Stimulated activated CD8-positive, alpha-beta memory T cell treated with anti-CD3 and anti-CD28 coated beads, Interleukin-15, amount 100 ng/mL, for 24 hours (primary cell): ENCODE data around the gene ELMOD3.
A peak's percentile ranks its signal among the peaks of the same experiment; 100 is the strongest.
"Not testable (repeated sequence)": the region's sequence is repeated elsewhere in the genome, so short reads cannot be mapped to it uniquely, and the experiment has no call there.

Experiments
- DNase-seq: peaks from one replicate; pipeline ENCODE4 v3.0.0-alpha.2; 2020; ENCODE audit warnings: low read depth

The ELMOD3 gene

DNA sequence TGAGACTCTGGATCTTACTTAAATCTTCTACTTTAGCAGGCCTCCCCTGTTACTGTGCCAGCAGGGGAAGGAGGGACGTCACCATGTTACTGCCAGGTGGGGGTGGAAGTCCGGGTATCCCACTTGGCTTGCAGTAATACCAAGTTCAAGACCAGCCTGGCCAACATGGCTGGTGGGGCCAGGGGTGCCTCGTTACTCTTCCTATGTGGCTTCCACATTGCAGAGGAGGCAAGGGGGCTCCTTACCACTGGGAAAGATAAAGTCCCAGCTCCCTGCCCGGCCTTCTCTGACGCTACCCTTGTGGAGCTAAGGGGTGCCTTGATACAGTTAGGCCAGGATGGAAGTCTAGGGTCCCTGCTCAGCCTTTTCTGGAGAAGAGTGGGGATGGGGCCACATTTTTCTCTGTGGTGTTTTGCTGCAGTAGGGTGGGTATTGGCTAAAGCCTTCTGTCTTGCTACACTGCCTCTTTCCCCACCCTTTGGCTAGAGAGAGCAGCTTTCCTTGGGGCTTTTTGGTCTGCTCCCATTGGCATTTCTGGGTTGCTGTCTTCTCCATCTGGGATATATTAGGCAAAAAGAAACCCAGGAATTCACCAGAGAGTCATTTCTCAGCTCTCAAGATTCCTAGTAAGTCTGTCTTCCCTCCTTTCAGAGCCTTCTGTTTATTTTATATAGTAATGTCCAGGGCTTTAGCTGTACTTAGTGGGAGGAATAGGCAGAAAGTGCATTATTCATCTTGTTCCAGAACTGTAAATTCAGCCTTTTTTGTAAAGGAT, 21.9 kb downstream of the ELMOD3 start:
- DNase-seq: no peak

DNA sequence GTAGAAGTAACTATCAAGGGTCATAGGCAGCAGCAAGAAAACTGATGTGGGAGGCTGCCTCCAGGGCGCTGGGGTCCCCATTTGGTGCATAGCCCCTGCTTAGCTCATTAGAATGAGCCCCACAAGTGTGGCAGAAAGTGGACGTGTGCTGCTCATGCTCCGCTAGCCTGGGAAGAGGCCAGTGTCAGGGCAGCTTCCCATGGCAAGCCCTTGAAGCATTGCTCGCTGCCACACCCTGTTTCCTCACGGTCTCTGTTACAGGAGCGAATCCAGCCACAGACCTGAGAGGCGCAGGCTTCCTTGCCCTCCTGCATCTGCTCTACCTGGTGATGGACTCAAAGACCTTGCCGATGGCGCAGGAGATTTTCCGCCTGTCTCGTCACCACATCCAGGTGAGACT, 22.5 kb downstream of the ELMOD3 start:
- DNase-seq: no peak

DNA sequence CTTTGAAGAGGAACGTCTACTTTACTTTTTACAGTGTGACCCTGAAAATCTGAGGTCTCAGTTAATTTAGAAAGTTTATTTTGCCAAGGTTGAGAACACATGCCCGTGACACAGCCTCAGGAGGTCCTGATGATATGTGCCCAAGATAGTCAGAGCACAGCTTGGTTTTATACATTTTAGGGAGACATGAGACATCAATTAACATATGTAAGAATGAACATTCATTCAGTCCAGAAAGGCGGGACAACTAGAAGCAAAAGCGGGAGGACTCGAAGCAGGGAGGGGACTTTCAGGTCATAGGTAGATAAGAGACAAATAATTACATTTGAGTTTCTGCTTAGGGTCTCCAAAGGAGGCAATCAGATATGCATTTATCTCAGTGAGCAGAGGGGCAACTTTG, 23.7 kb downstream of the ELMOD3 start:
- no peak for DNase-seq

DNA sequence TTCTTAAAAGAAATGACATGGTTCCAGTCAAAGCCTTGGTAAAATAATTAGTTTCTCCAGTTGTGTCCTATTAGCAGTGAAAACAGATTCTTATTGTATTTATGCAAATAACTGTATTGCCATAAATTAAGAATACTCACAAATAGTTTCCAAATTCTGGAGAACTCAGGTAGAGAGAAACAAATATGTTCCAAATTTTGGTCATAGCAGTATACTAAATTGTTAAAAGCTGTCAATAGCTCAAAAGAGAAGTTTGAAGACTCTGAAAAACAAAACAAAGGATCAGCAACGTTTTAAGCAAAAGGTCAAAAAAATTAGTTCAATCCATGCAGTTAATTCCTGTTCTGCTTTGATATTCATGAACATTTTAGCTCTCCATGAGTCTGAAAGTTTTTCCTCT, 25.5 kb downstream of the ELMOD3 start:
- no peak for DNase-seq

DNA sequence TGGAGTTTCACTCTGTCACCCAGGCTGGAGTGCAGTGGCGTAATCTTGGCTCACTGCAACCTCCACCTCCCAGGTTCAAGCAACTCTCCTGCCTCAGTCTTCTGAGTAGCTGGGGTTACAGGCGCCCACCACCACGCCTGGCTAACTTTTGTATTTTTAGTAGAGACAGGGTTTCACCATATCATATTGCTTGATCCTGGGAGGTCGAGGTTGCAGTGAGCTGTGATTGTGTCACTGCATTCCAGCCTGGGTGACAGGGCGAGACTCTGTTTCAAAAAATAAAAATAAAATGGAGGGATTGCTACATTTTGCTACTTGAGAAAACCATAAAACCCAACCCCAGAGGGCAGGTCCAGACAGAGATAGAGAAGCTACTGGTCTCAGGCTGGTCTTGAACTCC, 28.6 kb downstream of the ELMOD3 start:
- not testable (repeated sequence) for DNase-seq

DNA sequence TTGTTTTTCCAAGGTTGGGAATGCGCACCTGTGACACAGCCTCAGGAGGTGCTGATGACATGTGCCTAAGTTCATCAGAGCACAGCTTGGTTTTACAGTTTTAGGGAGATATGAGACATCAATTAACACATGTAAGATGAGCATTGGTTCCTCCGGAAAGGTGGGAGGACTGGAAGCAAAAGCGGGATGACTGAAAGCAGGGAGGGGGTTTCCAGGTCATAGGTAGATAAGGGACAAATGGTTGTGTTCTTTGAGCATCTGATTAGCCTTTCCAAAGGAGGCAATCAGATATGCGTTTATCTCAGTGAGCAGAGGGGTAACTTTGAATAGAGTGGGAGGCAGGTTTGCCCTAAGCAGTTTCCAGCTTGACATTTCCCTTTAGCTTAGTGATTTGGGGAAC, 29.3 kb downstream of the ELMOD3 start:
- no peak for DNase-seq

DNA sequence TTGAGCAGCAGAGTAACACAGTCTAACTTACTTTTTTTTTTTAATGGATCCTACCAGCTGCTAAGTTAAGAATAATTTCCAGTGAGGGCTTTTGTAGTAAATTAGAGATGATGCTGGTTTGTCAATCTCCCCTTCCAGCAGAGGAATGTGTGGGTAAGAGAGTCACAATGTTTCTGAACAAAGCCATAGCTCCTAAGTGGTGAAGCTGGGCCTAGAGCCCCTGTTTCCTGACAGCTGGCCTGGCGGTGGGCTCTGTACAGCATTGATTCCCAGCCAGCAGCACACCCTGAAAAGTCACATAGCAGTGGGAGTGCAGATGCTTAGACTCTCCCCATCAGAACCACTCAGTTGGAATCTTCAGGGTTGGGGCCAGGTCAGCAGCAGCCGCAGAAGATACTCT, 31.2 kb downstream of the ELMOD3 start:
- DNase-seq: no peak

DNA sequence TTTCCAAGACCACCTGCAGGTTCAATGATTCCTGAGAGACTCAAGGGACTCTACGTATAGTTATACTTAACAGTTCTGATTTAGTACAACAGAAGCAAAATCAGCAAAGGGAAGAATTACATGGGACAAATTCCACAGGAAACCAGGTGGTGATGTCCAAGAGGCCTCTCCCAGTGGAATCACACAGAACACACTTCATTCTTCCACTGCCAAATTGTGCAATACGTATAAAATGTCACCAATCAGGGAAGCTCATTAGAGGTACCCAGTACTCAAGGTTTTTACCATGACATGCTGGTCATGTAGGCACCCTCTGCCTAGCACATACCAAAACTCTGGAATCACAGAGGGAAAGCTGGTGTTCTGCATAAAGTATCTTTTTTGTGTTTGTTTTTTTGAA, 33.2 kb downstream of the ELMOD3 start:
- no peak for DNase-seq

DNA sequence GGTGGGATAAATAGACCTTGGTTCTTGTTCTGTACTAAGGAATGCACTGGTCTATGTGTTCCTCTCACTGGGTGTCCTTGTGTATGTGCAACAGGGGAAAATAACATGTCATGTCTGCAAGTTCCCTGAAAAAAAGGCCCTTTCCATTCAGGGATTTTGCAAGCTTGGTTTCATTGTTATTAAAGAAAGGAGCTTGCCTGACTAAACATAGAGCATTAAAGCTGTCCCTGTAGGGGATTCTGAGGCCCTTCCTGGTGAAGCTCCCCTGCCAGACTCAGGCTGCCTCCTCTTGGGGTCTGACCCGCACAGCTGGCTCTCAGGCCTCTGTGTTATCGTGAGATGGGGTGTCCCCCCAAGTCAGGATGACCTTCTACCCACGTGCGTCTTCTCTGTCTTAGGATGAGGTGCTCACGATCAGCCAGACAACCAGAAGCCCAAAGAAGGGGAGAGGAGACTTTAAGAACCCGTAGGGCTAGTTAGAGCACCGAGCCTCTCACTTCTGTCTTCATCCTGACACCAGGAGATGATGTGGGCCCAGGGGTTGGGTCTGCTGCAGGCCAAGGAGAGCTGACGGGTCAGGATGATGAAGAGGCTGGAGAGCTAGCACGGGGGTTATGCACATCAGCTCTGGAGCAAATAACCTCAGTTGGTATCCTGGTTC, 34.4 kb downstream of the ELMOD3 start:
- no peak for DNase-seq

DNA sequence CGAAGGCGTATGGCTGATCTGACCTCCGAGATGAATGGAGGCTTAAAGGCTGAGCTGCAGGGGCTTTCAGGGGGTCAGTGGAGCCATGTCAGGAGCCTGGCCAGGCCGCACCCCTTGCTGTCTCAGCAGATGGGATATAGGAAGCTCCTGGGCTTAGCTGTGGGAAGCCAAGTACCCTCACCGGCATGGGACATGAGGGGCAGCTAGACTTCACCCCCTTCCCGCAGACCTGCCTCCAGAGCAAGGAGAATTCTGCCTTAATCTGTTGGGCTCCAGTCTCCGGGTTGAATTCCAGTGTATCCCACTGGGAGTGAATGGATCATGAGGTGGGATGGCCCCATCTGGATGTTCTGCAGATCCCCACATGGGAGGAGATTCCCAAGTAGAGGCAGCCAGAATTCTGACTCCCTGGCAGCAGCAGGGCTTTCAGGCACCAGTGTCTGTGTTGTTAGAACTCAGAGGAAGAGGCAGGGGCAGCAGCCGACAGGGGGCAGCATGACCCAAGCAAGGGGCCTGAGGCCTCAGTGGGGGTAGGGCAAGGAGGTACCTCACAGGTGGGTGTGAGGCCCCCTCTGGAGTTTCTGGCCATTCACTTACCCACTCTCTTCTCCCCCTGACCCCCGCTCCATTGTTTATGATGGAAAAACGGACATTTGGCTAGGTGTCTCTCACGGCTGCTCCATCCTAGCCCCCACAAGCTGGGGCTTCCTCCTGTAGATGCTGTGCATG, 36.5 kb downstream of the ELMOD3 start:
- DNase-seq: peak; percentile 38

DNA sequence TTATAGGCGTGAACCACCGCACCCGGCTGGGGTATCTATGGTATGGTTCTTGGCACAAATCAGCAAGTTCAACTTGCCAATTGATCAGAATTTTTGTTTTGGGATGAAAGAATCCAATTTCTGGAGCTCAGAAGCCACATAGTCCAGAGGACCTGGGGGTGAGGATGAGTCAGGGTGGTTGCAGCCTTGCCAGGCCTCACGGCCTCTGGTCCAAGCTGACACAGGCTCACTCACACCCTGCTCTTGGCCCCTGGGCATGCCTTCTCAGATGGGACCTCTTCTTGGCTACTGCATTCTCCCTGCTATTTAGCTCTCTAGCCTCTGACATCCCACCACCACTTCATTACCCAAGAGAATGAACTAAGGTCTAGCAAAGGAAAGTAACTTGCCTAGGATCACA, 39.3 kb downstream of the ELMOD3 start:
- no peak for DNase-seq

DNA sequence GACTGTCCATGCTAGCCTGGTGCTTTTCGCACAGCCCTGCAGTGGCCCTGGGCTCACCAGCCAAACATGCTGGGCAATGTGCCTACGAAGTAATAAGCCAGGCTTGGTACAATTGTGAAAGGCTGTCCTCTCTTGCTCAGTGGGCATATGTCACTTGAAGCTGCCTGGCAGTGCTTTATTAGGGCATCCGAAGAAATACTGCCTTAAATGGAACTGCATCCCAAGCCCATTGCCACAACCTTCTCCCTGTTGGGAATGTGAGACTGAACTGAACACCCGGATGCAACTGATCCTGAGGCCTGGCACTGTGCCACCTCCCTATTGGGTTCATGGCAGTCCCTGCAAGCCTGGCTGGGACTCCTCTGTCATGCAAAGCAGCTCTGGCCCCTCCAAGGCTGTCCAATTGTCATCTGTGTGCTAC, 39.7 kb downstream of the ELMOD3 start:
- DNase-seq: no peak

DNA sequence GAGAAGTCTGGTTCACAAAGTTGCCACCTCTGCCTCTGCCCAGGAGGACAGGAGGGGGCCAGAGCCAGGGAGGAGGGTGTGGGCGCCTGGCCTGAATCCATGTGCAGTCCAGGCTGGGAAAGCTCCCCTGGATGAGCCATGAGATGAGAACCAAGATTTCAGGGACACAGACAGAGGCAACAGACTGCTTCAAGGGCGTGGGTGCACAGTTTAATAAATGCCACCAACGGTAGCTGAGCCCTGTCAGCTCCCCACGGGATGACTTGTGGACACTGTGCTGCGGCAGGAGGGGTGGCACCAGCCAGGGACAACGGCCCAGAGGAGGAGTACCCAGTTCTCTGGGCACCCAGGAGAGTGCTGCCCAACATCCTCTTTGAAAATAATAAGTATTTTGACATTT, 40.4 kb downstream of the ELMOD3 start:
- DNase-seq: no peak

DNA sequence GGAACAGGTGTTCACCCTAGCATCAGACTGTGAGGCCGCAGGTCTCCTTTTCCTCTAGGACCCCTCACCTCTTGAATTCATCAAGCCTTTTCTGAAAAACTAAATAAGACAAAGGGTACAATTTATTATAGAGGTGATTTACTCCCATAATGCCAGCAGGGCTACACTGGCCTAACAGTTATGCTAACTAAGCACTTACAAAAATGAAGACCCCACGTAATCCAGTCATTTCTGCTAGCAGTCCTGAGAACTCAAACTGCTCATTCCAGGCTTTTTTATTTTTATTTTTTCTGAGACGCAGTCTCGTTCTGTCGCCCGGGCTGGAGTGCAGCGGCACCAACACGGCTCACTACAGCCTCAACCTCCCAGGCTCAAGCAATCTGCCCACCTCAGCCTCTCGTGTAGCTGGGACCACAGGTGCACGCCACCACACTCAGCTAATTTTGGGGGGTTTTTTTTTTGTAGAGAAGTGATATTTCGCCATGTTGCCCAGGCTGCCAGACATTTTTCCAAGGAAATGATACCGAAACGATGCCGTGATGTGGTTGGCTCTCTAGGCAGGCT, 41.4 kb downstream of the ELMOD3 start:
- DNase-seq: no peak

DNA sequence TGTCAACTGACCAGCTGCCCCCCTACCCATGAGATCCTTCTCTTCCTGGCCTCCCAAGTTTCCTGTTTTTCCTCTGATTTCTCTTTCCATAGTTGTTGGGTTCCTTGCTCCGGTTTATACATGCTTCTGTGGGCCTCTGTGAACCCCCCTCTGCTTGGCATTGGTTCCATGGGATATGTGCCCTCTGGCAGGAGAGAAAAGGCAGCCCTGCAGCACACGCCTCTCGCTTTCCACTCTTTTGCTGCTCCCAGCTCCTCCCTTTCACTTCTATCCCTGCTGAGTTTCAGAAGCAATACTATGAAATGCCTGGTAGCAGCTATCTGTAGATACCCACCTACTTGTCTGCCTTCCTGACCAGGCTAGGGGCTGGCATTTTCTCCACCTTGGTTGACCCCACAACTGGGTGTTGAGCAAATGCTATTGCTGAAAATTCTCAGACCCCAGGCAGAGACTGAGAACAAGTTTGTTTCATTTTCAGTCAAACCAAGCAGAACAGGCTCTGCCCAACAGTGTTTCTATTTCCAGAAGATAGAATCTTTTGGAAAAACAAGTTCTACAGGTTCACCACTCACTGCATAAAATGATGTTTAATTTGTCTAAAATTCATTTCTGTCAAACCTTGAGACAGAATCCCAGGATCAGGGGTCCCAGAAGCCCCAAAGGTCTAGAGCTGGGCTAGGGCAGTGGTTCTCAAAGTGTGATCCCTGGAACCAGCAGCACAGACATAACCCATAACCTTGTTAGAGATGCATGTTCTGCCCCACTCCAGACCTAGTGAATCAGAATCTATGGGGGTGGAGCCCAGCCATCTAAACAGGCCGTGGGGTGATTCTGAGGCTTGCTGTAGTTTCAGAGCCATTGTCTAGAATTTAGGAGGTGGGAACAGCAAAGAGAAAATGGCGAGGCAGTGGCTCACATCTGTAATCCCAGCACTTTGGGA, 42.2 kb downstream of the ELMOD3 start:
- no peak for DNase-seq

DNA sequence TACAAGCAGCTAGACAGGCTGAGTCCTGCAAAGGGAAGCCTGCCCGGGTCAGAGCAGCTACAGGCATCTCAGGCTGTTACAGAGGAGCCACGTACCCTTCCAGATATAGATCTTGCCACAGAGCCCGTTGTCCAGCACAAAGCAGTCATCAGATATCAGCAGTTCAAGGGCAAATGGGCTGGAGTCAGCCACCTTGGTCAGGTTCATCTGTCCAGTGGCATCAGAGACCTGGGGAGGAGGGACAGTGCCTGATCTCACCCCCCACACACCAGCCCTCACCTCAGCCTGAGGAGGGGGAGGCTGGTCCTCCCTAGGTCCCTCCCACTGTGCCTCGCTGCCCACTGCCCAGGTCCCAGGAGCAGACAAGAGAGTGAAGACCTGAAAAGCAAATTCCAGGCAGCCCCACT, 43.4 kb downstream of the ELMOD3 start:
- no peak for DNase-seq

DNA sequence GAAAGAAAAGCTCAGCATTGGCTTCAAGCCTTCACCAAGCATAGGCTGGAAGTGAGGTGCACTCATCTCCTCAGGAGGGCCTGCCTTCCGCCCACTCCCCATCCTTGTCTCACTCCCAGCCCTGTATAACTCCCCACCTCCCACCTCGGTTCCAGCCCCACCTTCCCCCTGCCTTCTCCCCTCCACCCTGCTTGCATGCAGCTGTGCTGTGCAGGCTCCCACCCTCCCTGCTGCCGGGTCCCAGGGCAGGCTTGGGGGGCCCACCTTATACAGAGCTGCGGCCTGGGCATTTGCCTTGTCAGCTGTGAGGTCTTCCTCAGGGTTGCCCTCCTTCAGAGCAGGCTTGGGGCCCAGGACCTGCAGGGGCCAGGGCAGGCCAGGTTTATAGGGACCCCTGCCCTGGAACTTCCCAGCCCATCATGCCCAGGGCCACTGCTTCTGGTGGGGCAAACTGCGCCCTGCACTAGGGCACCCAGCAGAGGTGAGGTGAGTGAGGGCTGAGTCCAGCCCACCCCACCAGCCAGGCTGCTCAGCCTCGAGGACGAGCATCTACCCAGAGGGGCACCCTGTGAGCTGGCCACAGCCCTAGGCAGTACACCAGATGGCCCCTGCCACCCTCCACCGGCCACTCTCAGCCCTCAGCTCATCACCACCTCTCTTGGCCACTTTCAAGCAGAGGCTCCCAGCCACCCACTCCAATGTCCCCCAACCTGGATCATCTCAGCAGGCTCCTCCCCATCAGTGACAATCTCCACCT, 44.0 kb downstream of the ELMOD3 start:
- DNase-seq: no peak

DNA sequence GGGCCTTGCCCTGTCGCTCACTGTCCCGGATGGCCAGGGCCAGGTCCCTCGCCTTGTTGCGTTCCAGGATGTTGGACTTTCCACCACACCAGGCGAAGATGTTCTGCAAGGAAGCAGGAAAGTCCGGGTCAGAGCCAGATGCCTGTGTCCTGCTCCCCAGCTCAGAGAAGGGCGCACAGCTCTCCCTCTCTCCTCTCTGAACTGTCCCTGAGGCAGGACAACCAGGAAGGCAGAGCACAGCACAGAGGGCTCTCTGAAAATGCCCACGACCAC, 44.5 kb downstream of the ELMOD3 start:
- DNase-seq: no peak

DNA sequence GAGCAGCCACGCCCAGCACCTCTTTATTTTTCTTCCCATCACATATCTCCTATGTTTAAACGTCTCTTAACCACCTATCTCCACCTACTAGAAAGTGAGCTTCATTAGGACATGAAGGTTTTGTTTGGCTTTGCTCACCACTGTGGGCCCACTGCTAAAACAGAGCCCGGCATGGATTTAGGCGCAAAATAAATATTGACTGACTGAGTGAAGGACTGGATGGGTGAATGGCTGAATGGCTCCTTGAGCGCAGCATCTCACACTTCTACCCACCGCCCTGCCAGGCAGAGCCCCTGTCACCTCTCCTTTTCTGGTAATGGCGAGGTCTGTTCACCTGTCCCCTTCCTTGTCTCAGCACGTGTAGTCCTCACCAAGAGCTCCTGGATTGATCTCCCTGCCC, 45.5 kb downstream of the ELMOD3 start:
- DNase-seq: no peak

DNA sequence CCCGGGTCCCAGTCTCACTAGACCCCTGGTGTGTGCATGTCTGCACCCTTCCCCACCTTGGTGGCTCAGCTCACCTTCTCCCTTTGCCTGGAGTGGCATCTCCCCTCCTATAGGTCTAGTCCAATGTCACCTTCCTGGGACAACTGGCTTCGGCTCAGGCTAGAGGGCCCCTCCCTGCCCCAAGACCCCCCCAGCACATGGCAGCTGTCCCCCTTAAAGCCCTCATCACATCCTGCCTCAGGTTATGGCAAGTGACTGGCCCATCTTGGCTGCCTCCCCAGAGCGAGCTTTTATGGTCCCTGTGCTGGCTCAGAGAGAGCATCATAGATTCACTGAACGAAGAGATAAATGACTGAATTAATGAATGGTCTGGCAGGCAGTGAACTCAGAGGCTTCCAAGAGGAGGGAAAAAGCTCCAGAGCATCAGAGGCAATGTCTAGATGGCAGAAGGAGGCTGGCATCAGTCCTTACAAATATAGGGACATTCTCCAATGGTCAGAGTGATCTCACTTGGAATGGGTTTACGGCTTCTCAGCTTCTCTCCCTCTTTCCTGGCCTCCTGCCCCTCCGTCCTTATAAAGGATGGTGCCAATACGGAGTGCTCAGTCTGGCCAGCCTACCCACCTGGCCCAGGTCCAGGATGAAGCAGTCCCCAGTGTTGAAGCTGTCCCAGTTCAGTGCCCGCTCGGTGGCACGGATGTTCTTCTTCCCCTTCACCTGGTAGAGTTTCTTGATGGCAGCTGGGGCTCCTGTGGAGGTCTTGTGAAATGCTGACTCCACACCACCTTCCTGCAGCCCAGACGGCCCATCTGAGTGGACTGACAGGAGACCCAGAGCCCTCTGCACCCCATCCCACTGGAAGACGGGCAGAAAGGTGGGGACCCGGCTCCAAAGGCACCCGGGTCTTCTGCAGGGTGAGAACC, 46.2 kb downstream of the ELMOD3 start:
- DNase-seq: no peak
